ENCODE results near the gene IREB2. TPM values are rescaled to one million over a fixed set of nuclear protein-coding genes. Genes with fewer than 3 reads are reported as not detected.
A peak's percentile ranks its signal among the peaks of the same experiment; 100 is the strongest.

Gene IREB2
- 10 to 100 TPM; 27.1 to 39.8 (median 31.5) TPM for total RNA-seq
- polyA plus RNA-seq, result 1 to 10 TPM; 6.0 to 6.8 TPM
- long read RNA-seq, donor 1, full-length matches to known transcripts, result 10 of 22 reads
- long read RNA-seq, donor 1, partial matches to known transcripts, result 8 of 22 reads
- long read RNA-seq, donor 1, other reads (novel, unspliced or antisense), result 4 of 22 reads
- long read RNA-seq, donor 2, full-length matches to known transcripts, result 8 of 16 reads
- long read RNA-seq, donor 2, partial matches to known transcripts, result 3 of 16 reads
- long read RNA-seq, donor 2, other reads (novel, unspliced or antisense), result 5 of 16 reads
- long read RNA-seq, donor 3, full-length matches to known transcripts, result 8 of 31 reads
- long read RNA-seq, donor 3, partial matches to known transcripts, result 21 of 31 reads
- long read RNA-seq, donor 3, other reads (novel, unspliced or antisense), result 2 of 31 reads

- TF ChIP-seq CTCF (IDR thresholded peaks at IDR 0.05), result no peak
- H3K27ac ChIP-seq, result peak within 1 kb of the TSS; percentile 78 to 99 (median 97)
- H3K27me3 ChIP-seq, result no peaks in the 10 kb centered on the region
- H3K4me3 ChIP-seq, result peak within 1 kb of the TSS; percentile 67 to 100 (median 94)
- 0% methylated on average over 78 of the region's 78 CpGs for WGBS, 2 donors
- intact Hi-C loops (cut with DNase I), result loop anchor here in 2 of 10 donors (5.0 to 10.0 kb wide), 2 partner anchors 104 to 547 kb away; partner anchors contain the start of gene PSMA4 (in 1 of the 2)
- no peaks in the 10 kb centered on the region for H3K9me3 ChIP-seq
- H3K36me3 ChIP-seq, result peaks cover 0 to 35% (median 10%) of the 10 kb centered on the region in 9 donors
- ATAC-seq (peak; percentile 96 to 99 (median 97)), DNase-seq (peak; percentile 97 to 98)
- peaks cover 7 to 49% (median 43%) of the 10 kb centered on the region in 9 donors for H3K4me1 ChIP-seq
Observed at GRCh38 chr15:78437762-78438618, at the start of gene IREB2. Gene IREB2, plus strand, starts transcription at chr15:78438216. Its CDS starts 122 bp downstream, at chr15:78438338.

- DNase-seq (no peak), ATAC-seq (no peak)
- no peak for TF ChIP-seq CTCF (IDR thresholded peaks at IDR 0.05)
- intact Hi-C loops (cut with DNase I), result loop anchor here in 1 of 10 donors (5.0 kb wide), 1 partner anchor 898 kb away; no protein-coding TSS in a partner anchor
- Histone ChIP-seq H3K4me3 (no peak overlapping the region), H3K27me3 (peaks cover 0 to 74% (median 31%) of the 10 kb centered on the region in 7 donors), H3K4me1 (no peaks in the 10 kb centered on the region), H3K9me3 (no peaks in the 10 kb centered on the region), H3K36me3 (no peaks in the 10 kb centered on the region), H3K27ac (no peak overlapping the region)
- WGBS, 2 donors, result 75 to 76% methylated on average over 12 of the region's 12 CpGs
Observed at GRCh38 chr15:78388865-78389264, 49.2 kb upstream of the IREB2 start.

GRCh38 chr15:78389322-78389721, 48.7 kb upstream of the IREB2 start:
- peaks cover 0 to 72% (median 30%) of the 10 kb centered on the region in 7 donors for H3K27me3 ChIP-seq
- no peak overlapping the region for H3K4me3 ChIP-seq
- H3K27ac ChIP-seq, result no peak overlapping the region
- intact Hi-C loops (cut with DNase I), result loop anchor here in 1 of 10 donors (5.0 kb wide), 1 partner anchor 898 kb away; no protein-coding TSS in a partner anchor
- no peaks in the 10 kb centered on the region for H3K4me1 ChIP-seq
- H3K9me3 ChIP-seq, result no peaks in the 10 kb centered on the region
- no peaks in the 10 kb centered on the region for H3K36me3 ChIP-seq
- no peak for DNase-seq
- ATAC-seq, result no peak
- 56 to 61% methylated on average over 7 of the region's 7 CpGs for WGBS, 2 donors
- no peak for TF ChIP-seq CTCF (IDR thresholded peaks at IDR 0.05)

- peaks cover 0 to 69% (median 27%) of the 10 kb centered on the region in 7 donors for H3K27me3 ChIP-seq
- ATAC-seq, result no peak
- 90 to 92% methylated on average over 2 of the region's 2 CpGs for WGBS, 2 donors
Observed at GRCh38 chr15:78389738-78390137, 48.3 kb upstream of the IREB2 start.

More at GRCh38 chr15:78389738-78390137, 48.3 kb upstream of the IREB2 start:
- intact Hi-C loops (cut with DNase I), result loop anchor here in 1 of 10 donors (5.0 to 10.0 kb wide), 2 partner anchors 45 to 898 kb away; partner anchors contain the start of gene CRABP1
- Histone ChIP-seq H3K27ac (no peak overlapping the region), H3K36me3 (no peaks in the 10 kb centered on the region), H3K4me1 (no peaks in the 10 kb centered on the region), H3K4me3 (no peak overlapping the region), H3K9me3 (no peaks in the 10 kb centered on the region)
- no peak for DNase-seq
- no peak for TF ChIP-seq CTCF (IDR thresholded peaks at IDR 0.05)

Measured in heart right ventricle (tissue), 16 donors.